ENCODE results near the gene NDFIP2.

Gene NDFIP2, protein sequence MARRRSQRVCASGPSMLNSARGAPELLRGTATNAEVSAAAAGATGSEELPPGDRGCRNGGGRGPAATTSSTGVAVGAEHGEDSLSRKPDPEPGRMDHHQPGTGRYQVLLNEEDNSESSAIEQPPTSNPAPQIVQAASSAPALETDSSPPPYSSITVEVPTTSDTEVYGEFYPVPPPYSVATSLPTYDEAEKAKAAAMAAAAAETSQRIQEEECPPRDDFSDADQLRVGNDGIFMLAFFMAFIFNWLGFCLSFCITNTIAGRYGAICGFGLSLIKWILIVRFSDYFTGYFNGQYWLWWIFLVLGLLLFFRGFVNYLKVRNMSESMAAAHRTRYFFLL

DNA sequence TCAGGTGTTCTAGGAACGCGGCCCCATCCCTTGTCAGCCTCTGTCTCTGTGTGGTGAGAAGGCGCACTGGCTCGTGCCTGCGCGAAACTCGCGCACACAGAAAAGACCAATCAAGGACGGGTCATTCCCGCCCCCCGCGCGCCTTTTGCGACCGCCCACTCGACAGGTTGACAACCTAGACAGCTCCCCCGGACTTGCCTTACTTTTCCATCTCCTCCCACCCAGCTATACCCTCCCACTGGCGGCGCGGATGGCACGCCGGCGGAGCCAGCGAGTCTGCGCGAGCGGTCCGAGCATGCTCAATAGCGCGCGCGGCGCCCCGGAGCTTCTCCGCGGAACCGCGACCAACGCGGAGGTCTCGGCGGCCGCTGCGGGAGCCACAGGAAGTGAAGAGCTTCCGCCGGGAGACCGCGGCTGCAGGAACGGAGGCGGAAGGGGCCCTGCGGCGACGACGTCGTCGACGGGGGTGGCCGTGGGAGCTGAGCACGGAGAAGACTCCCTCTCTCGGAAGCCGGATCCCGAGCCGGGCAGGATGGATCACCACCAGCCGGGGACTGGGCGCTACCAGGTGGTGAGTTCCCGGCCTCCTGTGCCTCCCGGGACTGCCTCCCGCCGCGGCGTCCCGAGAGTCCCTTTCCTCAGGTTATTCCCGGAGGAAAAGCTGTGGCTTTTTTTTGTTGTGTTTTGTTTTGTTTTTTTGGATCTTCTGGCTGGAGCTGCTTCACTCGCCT is at the start of gene NDFIP2:
NDFIP2 (plus strand) TSS at position 202 of the 731 bp plus-strand sequence; CDS start at position 251, 49 bp downstream.
- FAIRE-seq (peak; percentile 17), DNase-seq (ENCODE audit: low spot score) (peak; percentile 70)

DNA sequence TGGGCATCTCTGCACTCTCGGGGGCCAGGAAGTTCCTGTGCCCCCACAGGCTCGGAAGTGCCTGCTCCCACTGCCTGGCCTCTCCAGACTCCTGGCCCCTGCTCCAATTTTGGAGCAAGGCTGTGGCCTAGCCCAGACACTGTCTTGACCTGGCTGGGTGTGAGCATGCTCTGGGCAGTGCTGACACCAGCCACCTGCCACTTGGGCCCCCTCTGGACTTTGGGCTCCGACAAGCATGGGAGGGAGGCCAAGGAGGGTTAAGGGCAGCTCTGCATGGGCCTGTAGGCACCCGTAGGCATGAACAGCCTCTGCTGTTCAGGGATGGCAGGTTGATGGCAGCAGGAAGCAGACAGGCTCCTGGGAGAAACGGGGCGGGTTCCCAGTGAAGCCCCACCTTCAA is 48.9 kb upstream of the NDFIP2 start:
- FAIRE-seq, result no peak
- no peak for DNase-seq (ENCODE audit: low spot score)

DNA sequence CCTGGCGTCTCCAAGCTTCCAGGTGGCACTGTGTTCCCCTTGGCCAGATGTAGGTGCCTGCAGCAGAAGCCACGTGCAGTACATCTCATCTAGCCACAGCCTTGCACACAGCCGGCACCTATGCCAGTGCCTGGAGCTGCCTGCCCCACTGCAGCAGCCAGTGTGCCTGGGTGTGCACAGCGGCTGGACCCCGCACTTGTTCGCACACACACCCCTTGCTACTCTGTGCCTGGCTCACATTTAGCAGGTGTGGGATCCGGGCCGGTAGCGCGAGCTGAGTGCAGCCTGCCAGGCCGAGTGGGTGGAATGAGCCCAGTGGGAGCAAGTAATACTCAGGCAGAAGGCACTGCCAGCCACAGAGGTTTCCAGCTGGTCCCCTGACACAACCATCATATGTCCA is 48.0 kb upstream of the NDFIP2 start:
- no peak for FAIRE-seq

DNA sequence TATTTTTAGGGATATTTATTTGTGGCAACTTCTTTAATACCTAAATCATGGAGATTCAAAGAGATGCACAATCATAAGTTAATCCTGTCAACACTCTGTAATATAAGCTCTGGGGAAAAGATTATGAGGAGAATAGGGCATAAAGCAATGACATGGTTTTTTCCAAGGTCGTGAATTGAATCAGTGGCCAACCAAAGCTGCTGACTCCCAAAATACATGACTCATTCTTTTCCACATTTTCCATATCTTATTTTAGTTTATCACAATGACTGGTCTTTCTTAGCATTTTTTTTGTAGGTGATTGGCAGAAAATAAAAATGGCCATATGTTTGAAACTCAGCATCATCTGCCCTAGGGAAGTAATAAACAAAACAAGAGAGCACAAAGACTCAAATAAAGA is 46.4 kb upstream of the NDFIP2 start:
- no peak for DNase-seq (ENCODE audit: low spot score)
- no peak for FAIRE-seq

More for the DNA sequence above, 48.0 kb upstream of the NDFIP2 start:
- DNase-seq (ENCODE audit: low spot score), result no peak

DNA sequence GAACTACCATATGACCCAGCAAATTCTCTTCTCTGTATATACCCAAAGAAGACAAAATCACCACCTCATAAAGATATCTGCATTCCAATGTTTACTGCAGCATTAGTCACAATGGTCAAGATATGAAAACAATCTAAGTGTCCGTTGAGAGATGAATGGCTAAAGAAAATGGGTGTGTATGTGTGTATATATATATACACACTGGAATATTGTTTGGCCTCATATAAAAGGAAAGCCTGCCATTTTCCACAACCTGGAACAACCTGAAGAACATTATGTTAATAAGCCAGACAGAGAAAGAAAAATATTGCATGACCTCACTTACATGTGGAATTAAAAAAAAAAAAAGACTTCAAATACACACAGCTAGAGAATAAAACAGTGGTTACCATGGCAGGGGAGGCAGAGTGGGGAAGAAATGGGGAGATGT is 45.4 kb upstream of the NDFIP2 start:
- FAIRE-seq (no peak), DNase-seq (ENCODE audit: low spot score) (no peak)

DNA sequence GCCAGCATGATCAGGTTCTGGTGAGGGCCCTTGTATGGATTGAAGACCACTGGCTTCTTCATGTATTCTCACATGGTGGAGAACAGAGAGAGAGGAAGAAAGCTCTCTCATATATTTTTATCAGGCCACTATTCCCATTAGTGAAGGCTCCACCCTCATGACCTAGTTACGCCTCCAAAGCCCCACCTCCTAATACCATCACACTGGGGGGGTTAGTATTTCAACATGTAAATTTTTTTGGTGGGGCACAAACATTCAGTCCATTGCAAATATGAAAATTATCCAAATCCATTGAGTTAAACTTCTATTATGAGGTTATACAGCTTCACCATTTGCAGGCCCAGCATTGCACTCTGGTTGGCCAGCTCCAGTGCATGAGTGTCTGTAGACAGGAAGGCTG is 41.7 kb upstream of the NDFIP2 start:
- DNase-seq (ENCODE audit: low spot score) (no peak), FAIRE-seq (no peak)

DNA sequence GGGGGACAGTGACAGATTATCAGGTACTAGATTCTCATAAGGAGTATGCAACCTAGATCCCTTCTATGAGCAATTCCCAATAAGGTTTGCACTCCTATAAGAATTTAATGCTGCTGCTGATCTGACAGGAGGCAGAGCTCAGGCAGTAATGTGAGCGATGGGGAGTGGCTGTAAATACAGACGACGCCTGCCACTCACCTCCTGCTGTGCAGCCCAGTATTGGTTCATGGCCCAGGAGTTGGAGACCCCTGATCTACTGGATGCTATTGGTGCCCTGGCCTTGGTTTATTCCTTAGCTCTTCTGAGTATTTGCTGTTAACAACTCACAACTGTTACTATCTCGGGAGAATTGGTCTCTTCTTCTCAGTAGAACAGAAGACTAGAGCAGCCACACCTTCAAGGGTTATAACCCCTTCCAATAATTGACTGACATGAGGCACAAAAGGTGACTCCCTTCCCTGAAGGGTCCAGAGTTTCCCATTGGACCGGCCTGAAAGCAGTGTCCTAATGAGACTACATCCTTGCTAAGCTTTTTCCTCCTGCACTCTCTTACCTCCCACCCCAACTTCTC is 39.9 kb upstream of the NDFIP2 start:
- FAIRE-seq (no peak), DNase-seq (ENCODE audit: low spot score) (no peak)

DNA sequence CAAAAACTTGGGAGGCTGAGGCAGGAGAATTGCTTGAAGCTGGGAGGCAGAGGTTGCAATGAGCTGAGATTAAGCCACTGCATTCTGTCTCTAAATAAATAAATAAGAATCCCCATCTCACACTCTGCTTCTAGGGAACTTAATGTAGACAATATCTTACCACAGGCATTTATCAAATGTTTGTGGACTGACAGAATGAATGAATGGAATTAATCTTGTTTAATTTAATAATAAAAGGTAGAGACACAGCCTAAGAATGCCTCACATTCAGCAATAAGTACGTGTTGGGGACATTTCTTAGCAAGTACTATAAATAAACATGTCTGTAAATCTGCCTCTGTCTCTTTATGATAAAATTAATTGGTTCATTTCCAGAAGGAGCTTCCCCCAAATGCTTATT is 38.7 kb upstream of the NDFIP2 start:
- FAIRE-seq, result no peak
- no peak for DNase-seq (ENCODE audit: low spot score)

DNA sequence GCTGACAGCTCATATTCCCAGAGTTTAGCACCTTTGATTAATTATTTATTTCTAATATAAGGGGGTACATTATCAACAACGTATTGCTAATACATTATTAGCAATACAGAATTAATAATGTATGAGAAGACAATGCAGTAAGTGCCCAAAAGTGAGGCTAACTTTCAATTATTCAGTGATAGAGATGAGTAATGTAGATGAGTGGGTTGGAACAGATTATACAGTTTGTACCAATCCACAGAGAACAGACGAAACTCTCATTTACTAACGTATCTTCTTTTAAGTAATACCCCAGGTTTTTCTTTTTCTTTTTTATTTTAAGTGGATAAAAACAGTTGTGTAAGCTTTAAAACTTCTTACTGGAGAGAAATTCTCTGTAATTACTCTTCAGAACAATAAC is 38.2 kb upstream of the NDFIP2 start:
- no peak for DNase-seq (ENCODE audit: low spot score)

DNA sequence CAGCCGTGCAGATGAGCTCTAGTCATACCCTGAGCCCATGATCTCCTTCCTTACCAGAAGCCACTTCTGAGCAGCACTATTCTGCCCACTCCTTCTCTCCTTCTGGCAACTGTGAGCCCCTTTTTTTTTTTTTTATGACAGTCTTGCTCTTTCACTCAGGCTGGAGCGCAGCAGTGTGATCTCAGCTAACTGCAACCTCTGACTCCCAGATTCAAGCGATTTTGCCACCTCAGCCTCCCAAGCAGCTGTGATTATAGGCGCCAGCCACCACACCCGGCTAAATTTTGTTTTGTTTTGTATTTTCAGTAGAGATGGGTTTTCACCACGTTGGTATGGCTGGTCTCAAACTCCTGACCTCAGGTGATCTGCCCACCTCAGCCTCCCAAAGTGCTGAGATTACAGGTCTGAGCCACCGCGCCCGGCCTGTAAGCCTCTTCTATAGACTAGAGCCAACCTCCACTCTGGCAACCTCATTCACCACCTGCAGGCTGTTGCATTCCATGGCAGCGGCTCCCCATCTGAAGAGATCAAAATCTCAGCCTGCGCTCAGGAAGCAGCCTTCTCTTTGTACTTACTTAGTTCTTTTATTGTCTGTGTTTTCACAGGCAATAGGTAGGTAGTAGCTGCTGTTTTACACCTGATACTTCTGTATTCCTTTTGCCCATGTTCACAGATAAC is 34.8 kb upstream of the NDFIP2 start:
- DNase-seq (ENCODE audit: low spot score) (no peak), FAIRE-seq (no peak)

More for the DNA sequence above, 38.2 kb upstream of the NDFIP2 start:
- FAIRE-seq, result no peak

DNA sequence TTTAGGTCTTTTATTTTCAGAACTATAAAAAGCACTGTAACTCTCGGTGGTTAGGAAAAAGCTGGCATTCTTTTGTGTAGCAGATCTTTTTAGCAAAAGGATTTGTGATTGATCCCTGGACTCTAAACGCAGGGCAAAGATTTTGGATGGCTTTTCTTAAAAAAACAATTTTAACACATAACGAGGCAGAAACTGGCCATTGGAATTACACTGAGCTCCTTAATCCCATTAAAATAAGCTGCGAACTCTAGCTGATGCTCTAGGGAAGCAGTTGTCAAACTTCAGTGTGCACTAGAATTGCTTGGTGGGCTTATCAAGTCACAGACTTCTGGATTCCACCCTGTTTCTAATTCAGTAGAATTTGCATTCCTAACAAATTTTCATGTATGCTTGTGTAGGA is 33.8 kb upstream of the NDFIP2 start:
- DNase-seq (ENCODE audit: low spot score), result no peak
- no peak for FAIRE-seq

DNA sequence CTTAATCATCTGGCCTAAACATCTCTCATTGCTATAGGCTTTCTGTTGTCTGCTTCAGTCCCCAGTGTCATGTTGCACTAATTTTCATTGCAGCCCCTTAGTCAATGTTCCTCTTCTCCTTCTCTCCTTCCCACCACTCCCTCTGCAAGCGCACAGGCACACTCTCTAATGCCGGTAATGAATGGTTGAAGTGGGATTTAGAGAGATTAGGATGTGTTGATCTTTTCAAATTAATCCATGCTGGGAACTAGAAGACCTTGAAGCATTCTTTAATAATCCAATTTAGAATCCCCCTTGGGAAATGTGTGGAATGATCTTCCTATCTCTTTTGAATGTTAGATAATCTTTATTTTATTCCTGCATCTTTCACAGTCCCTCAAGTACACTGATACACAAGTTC is 33.2 kb upstream of the NDFIP2 start:
- DNase-seq (ENCODE audit: low spot score), result no peak
- no peak for FAIRE-seq

DNA sequence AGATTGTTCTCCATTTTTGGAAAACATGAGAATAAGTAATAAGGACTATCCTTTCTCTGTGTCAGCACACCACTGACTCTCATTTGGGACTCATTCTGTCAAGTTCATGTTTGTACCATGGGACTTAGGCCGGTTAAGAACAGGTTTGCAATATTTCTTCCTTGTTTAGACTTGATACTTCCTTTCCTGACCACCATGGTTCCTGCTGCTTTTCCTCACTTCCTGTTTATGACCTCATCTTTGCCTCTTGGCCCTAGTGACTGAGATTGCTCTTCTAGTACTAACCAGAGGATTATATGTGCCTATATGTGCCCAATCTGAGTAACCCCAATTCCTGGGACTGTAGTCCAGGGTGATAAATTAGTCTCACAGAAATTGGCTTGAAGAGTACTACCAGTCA is 32.5 kb upstream of the NDFIP2 start:
- FAIRE-seq (no peak), DNase-seq (ENCODE audit: low spot score) (no peak)

DNA sequence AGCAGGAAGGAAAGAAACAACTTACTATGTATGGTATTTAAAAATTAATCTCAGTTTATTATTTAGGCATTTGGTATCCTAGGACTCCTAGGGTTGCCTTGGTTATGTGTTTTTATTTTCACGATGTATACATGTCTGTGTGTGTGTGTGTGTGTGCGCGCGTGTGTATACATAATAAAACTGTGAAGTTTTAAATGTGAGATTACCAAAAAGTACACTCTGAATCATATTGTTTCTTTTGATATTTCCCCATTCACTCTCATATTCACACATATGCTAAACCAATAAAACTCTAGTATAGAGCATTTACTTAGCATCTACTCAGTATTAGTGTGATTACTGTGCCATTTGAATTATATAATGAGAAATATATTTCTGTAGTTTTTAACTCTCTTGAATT is 30.8 kb upstream of the NDFIP2 start:
- no peak for DNase-seq (ENCODE audit: low spot score)

DNA sequence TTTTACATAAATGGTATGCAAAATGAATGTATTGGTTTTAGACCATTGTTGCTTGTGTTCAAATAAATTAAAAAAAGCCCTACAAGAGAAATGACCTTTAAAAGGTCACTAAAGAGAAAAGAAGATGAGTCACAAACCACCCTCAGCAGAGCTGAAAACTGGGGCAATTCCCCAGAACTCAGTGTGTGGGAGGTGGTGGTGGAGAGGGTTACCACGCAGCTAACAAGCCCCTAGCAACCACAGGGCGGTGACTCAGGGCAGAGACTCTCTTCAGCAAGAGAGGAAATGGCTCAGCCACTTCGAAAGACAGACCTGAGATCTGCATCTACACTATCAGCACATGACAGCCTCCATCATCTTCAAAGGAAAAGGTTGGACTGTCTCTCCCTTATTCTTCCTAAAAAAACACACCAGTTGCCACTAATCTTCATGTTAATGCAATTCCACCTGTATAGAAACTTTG is 29.4 kb upstream of the NDFIP2 start:
- DNase-seq (ENCODE audit: low spot score), result peak; percentile 70
- FAIRE-seq, result no peak

More for the DNA sequence above, 30.8 kb upstream of the NDFIP2 start:
- no peak for FAIRE-seq

DNA sequence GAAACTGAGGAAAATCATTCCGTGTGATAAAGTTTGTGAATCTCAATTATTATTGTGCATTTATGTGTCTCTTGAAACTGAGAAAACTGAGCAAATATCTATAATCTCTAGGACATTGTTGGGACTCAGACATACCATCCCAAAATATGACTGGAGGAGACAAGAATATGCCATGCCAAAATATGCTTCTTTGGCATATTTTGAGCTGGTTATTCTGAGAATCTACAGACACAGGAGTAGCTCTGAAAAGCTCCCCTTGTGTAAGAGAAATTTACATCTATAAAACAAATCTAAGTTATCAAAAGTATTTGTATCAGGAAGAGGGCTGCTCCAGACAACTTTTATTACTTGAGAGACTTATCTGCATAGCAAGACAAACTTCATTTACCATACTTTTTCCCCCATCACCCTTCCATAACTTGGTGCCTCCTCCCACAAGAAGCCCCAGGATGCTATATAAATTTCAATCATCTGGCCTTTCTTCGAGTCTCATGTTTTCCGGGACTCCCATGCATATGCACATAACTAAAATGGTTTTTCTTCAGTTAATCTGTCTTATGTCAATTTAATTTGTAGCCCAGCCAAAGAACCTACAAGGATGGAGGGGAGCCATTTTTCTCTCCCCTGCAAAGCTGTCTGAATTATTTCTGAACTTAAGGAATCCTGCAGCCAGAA is 28.6 kb upstream of the NDFIP2 start:
- DNase-seq (ENCODE audit: low spot score) (no peak), FAIRE-seq (no peak)

DNA sequence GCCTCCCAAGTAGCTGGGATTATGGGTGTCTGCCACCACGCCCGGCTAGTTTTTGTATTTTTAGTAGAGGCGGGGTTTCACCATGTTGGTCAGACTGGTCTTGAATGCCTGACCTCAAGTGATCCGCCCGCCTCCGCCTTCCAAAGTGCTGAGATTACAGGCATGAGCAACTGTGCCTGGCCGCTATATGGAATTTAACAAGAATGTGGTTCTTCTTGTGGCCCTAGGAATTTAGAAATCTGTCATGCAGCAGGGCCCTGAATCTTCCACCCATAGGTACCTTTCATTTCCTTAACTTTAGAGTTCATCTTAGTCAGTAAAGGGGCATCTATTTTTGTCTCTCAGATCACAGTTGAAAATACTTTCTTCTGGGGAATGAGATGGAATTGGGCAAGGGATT is 25.6 kb upstream of the NDFIP2 start:
- no peak for DNase-seq (ENCODE audit: low spot score)
- no peak for FAIRE-seq

DNA sequence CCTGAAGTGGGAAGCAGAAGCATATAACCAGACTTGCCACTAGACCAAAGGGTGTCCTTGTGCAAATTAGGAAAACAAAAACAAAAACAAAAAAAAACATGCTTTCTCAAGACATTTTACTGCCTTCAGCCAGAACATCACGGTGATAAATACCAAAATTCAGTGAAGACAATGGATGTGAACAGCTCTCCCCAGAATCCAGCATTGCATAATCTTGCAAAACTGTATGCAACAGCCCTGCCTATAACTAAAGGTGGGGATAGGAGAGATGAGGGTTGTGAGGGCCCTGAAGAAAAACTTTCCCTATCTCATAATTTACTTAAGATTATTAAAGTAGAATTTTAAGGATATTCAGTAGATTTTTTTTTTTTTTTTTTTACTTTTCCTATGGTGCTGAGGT is 24.9 kb upstream of the NDFIP2 start:
- DNase-seq (ENCODE audit: low spot score) (no peak), FAIRE-seq (no peak)

DNA sequence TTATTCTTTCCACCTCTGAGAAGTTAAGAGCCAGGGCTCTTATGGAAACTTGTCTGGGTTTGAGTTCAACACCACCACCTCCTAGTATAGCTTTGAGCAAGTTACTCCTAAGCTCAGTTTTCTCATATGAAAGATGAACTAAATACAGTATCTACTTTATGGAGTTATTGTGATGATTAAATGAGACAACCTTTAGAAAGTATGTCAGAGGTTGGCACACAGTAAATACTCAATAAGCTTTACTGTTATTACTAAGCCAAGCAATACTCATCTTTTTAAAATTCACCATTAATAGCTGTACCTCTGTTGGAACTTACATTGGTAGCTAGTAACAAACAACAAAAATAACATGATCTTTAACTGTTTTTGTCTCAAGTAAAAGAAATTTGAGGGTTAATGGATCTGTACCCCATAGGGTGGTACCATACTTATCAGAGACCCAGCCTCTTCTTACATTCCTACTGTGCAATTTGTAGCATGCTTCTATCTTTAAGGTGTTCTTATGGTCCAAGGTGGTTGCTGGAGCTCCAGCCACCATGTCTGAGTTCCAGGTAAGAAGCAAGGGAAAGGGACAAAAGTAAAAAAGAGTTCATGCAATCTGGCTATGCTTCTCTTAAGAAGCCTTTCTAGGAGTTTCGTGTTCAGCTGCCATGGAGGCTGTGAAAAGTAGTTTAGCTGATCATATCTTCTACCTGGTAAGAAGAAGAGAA is 24.1 kb upstream of the NDFIP2 start:
- no peak for FAIRE-seq

DNA sequence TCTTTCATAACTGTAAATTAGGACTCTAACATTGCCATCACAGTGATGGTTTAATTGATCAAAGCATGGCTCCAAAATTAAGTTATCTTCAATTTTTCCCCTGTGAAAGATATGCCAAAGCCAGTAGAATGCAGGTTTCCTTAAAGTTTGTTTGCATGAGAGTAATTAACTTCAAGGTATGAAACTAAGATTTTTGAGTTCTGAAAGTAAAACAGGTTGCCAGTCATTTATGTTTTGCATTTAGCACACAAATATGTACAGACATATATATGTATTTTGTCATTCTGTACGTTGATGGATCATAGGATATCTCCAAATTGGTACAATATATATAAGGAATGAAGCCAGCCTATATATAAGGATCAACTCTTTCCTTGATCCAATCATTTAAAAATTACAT is 23.6 kb upstream of the NDFIP2 start:
- FAIRE-seq, result no peak
- no peak for DNase-seq (ENCODE audit: low spot score)

More for the DNA sequence above, 24.1 kb upstream of the NDFIP2 start:
- DNase-seq (ENCODE audit: low spot score), result no peak

DNA sequence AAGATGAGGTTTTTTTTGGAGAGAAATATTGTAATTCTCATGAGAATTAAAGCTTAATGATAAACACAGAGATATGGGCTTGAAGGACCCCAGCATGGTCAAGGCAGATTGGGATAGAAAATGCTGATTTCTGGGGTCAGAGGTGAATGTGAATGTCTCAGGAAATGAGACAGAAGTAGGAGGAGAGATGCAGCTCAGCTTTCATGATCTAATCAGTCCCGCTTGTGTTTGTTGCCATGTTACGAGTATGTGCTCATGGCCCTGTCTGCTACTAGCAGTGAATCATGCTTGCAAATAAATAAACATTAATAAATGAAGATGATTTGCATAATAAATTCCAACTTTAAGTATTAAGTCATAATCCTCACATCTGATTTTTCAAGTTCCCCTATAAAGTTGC is 23.0 kb upstream of the NDFIP2 start:
- DNase-seq (ENCODE audit: low spot score) (no peak), FAIRE-seq (no peak)
